MM.1S (cell line): ENCODE data around the gene CPD.
"Not testable (repeated sequence)": the region's sequence is repeated elsewhere in the genome, so short reads cannot be mapped to it uniquely, and the experiment has no call there.

Source experiments
- DNase-seq: peaks from one replicate; pipeline ENCODE4 v3.0.0-alpha.2; 2015
- H2AFZ ChIP-seq: fragments of 300-600 bp; sonication (generic); 2 replicates; pipeline ENCODE4 v1.6.0; 2016; ENCODE audit warnings: antibody characterized with exemption, low read length
- H3F3A ChIP-seq: fragments of 300-600 bp; sonication (generic); 2 replicates; pipeline ENCODE4 v1.6.1; 2016; ENCODE audit warnings: mild to moderate bottlenecking, antibody characterized with exemption, low read length, moderate library complexity, mixed read lengths; ENCODE audit not compliant: insufficient read depth
- H3K27ac ChIP-seq: fragments of 300-600 bp; sonication (generic); 2 replicates; pipeline ENCODE4 v1.5.1; 2016; ENCODE audit warnings: mild to moderate bottlenecking, low read length
- H3K27me3 ChIP-seq: fragments of 300-600 bp; sonication (generic); replicated peaks from 2 replicates; pipeline ENCODE4 v1.6.0; 2016; ENCODE audit warnings: low read length; ENCODE audit not compliant: insufficient read depth
- H3K36me3 ChIP-seq: fragments of 300-600 bp; sonication (generic); replicated peaks from 2 replicates; pipeline ENCODE4 v1.6.1; 2016; ENCODE audit warnings: mild to moderate bottlenecking, low read length, mixed read lengths; ENCODE audit not compliant: insufficient read depth
- H3K4me1 ChIP-seq: fragments of 300-600 bp; sonication (generic); 2 replicates; pipeline ENCODE4 v1.6.1; 2016; ENCODE audit warnings: low read length, mixed read lengths
- H3K4me2 ChIP-seq: fragments of 300-600 bp; sonication (generic); 2 replicates; pipeline ENCODE4 v1.6.0; 2016; ENCODE audit warnings: low read depth, low read length
- H3K4me3 ChIP-seq: fragments of 300-600 bp; sonication (generic); 2 replicates; pipeline ENCODE4 v1.5.1; 2016; ENCODE audit warnings: low read length, mixed read lengths
- H3K79me2 ChIP-seq: fragments of 300-600 bp; sonication (generic); 2 replicates; pipeline ENCODE4 v1.6.1; 2016; ENCODE audit warnings: mixed run types, low read length, mixed read lengths
- H3K9ac ChIP-seq: fragments of 300-600 bp; sonication (generic); 2 replicates; pipeline ENCODE4 v1.6.1; 2016; ENCODE audit warnings: low read length, mixed read lengths
- H3K9me2 ChIP-seq: fragments of 300-600 bp; sonication (generic); replicated peaks from 2 replicates; pipeline ENCODE4 v1.6.1; 2016; ENCODE audit warnings: mild to moderate bottlenecking, low read length, mixed read lengths; ENCODE audit not compliant: insufficient read depth
- H3K9me3 ChIP-seq: fragments of 300-600 bp; sonication (generic); replicated peaks from 2 replicates; pipeline ENCODE4 v1.6.1; 2016; ENCODE audit warnings: mild to moderate bottlenecking, low read length, mixed read lengths; ENCODE audit not compliant: insufficient read depth
- H4K20me1 ChIP-seq: fragments of 300-600 bp; sonication (generic); 2 replicates; pipeline ENCODE4 v1.6.1; 2016; ENCODE audit warnings: mild to moderate bottlenecking, low read length, moderate library complexity, mixed read lengths; ENCODE audit not compliant: insufficient read depth
- EZH2 ChIP-seq: fragments of 300-600 bp; sonication (generic); optimal IDR thresholded peaks from 2 replicates; pipeline ENCODE3; 2017; ENCODE audit warnings: low read depth, mild to moderate bottlenecking, antibody characterized with exemption, low read length, mixed read lengths
- EZH2phosphoT487 ChIP-seq: fragments of 300-600 bp; sonication (generic); IDR thresholded peaks from 2 replicates; pipeline ENCODE4 v1.6.1; 2018; ENCODE audit warnings: antibody characterized with exemption, low read length
- TF ChIP-seq, protein P1 (sequence below): fragments of 300-600 bp; sonication (generic); IDR thresholded peaks from 2 replicates; pipeline ENCODE4 v1.5.1; 2016; ENCODE audit warnings: antibody characterized with exemption, low read length, mixed read lengths

The CPD gene

DNA sequence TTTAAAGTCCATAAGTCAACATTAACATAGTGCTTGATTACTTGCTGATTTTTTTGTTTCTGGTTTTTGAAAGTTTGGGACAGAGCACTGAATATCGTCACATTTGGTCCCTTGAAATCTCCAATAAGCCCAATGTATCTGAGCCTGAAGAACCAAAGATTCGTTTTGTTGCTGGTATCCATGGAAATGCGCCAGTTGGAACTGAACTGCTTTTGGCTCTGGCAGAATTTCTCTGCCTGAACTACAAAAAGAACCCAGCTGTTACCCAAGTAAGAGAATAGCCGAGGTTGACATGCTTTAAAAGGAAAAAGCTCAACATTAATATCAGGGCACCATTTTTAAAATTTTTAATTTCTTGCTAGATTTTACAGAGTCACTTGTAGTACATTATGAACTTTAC is 70.8 kb downstream of the CPD start:
- no peak overlapping the region for H3K27ac ChIP-seq
- H3K36me3 ChIP-seq, result no peaks in the 10 kb centered on the region
- H3F3A ChIP-seq, result no peaks in the 10 kb centered on the region

DNA sequence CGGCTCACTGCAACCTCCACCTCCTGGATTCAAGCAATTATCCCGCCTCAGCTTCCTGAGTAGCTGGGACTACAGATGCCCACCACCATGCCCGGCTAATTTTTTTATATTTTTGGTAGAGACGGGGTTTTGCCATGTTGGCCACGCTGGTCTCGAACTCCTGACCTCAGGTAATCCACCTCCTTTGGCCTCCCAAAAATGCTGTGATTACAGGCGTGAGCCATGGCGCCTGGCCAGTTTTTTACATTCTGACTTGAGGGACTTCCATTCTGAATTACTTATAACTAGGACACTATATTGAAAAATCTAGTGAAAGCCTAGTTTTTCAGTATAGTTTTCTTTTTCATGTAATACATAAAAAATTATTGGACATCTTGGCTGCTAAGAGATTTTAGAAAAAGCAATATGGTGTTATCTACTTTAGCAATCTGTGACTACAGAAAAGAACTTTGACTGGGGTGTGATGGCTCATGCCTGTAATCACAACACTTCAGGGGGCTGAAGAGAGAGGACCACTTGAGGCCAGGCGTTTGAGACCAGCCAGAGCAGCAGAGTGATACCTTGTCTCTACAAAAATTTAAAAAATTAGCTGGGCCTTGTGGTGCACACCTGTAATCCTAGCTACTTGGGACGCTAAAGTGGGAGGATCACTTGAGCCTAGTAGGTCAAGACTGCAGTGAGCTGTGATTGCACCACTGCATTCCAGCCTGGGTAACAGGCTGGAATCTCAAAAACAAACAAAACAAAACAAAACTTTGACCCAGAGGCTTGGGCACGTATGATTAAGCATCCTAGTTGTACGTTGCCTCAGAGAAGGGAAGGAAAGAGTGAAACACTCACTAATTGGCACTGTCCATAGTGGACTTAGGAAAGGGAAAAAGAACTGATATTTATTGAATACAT is 71.6 kb downstream of the CPD start:
- no peak overlapping the region for H2AFZ ChIP-seq
- no peak overlapping the region for H3K4me2 ChIP-seq
- no peak for DNase-seq
- no peaks in the 10 kb centered on the region for H3K9me2 ChIP-seq
- H3F3A ChIP-seq, result no peaks in the 10 kb centered on the region
- no peaks in the 10 kb centered on the region for H3K4me1 ChIP-seq
- no peak overlapping the region for H3K9ac ChIP-seq
- no peak for TF ChIP-seq EZH2phosphoT487
- 0 out of 2 replicates have a peak, but pooled peaks cover 1% of the 10 kb centered on the region for H3K36me3 ChIP-seq
- H3K27me3 ChIP-seq, result no peaks in the 10 kb centered on the region
- no peaks in the 10 kb centered on the region for H3K79me2 ChIP-seq
- H3K4me3 ChIP-seq, result no peak overlapping the region
- H4K20me1 ChIP-seq, result no peaks in the 10 kb centered on the region
- H3K27ac ChIP-seq, result no peak overlapping the region
- H3K9me3 ChIP-seq, result no peaks in the 10 kb centered on the region

More for the DNA sequence above, 70.8 kb downstream of the CPD start:
- Histone ChIP-seq H3K4me3 (no peak overlapping the region), H3K9ac (no peak overlapping the region), H3K9me2 (no peaks in the 10 kb centered on the region), H3K27me3 (no peaks in the 10 kb centered on the region), H3K4me1 (no peaks in the 10 kb centered on the region), H4K20me1 (no peaks in the 10 kb centered on the region), H2AFZ (no peak overlapping the region), H3K4me2 (no peak overlapping the region), H3K79me2 (no peaks in the 10 kb centered on the region), H3K9me3 (no peaks in the 10 kb centered on the region)
- TF ChIP-seq EZH2 (no peak), EZH2phosphoT487 (no peak)
- TF ChIP-seq, protein P1, sequence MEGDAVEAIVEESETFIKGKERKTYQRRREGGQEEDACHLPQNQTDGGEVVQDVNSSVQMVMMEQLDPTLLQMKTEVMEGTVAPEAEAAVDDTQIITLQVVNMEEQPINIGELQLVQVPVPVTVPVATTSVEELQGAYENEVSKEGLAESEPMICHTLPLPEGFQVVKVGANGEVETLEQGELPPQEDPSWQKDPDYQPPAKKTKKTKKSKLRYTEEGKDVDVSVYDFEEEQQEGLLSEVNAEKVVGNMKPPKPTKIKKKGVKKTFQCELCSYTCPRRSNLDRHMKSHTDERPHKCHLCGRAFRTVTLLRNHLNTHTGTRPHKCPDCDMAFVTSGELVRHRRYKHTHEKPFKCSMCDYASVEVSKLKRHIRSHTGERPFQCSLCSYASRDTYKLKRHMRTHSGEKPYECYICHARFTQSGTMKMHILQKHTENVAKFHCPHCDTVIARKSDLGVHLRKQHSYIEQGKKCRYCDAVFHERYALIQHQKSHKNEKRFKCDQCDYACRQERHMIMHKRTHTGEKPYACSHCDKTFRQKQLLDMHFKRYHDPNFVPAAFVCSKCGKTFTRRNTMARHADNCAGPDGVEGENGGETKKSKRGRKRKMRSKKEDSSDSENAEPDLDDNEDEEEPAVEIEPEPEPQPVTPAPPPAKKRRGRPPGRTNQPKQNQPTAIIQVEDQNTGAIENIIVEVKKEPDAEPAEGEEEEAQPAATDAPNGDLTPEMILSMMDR, result no peak
- DNase-seq, result no peak

DNA sequence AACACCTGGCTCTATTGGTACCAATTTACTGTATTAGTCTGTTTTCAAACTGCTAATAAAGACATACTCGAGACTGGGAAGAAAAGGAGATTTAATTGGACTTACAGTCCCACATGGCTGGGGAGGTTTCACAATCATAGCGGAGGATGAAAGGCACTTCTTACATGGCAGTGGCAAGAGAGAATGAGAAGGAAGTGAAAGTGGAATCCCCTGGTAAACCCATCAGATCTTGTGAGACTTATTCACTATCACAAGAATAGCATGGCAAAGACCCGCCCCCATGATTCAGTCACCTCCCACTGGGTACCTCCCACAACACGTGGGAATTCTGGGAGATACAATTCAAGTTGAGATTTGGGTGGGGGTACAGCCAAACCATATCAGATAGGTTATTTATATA is 75.9 kb downstream of the CPD start:
- no peak overlapping the region for H3K9ac ChIP-seq
- no peak overlapping the region for H2AFZ ChIP-seq
- no peak overlapping the region for H3K27ac ChIP-seq
- no peaks in the 10 kb centered on the region for H3K9me3 ChIP-seq
- H3K9me2 ChIP-seq, result no peaks in the 10 kb centered on the region
- H3K4me2 ChIP-seq, result no peak overlapping the region
- no peak for DNase-seq
- 0 out of 2 replicates have a peak, but pooled peaks cover 6% of the 10 kb centered on the region for H3K36me3 ChIP-seq
- no peaks in the 10 kb centered on the region for H4K20me1 ChIP-seq
- H3F3A ChIP-seq, result no peaks in the 10 kb centered on the region
- H3K27me3 ChIP-seq, result no peaks in the 10 kb centered on the region
- H3K4me1 ChIP-seq, result no peaks in the 10 kb centered on the region
- TF ChIP-seq, protein P1, result no peak
- no peak for TF ChIP-seq EZH2phosphoT487
- TF ChIP-seq EZH2, result no peak
- H3K79me2 ChIP-seq, result no peaks in the 10 kb centered on the region
- no peak overlapping the region for H3K4me3 ChIP-seq

- H3K36me3 ChIP-seq, result 0 out of 2 replicates have a peak, but pooled peaks cover 6% of the 10 kb centered on the region
- H3K4me1 ChIP-seq, result no peaks in the 10 kb centered on the region
- no peaks in the 10 kb centered on the region for H3K27me3 ChIP-seq
- no peaks in the 10 kb centered on the region for H3K79me2 ChIP-seq
- no peaks in the 10 kb centered on the region for H3K9me3 ChIP-seq
- TF ChIP-seq EZH2phosphoT487, result no peak
- TF ChIP-seq, protein P1, result no peak
- H3F3A ChIP-seq, result no peaks in the 10 kb centered on the region
- H2AFZ ChIP-seq, result no peak overlapping the region
- H4K20me1 ChIP-seq, result no peaks in the 10 kb centered on the region
- H3K4me2 ChIP-seq, result no peak overlapping the region
- DNase-seq, result no peak
- H3K4me3 ChIP-seq, result no peak overlapping the region
- H3K9ac ChIP-seq, result no peak overlapping the region
- H3K9me2 ChIP-seq, result no peaks in the 10 kb centered on the region
- H3K27ac ChIP-seq, result no peak overlapping the region
Observed at GRCh38 chr17:30458371-30458770, 79.6 kb downstream of the CPD start.

DNA sequence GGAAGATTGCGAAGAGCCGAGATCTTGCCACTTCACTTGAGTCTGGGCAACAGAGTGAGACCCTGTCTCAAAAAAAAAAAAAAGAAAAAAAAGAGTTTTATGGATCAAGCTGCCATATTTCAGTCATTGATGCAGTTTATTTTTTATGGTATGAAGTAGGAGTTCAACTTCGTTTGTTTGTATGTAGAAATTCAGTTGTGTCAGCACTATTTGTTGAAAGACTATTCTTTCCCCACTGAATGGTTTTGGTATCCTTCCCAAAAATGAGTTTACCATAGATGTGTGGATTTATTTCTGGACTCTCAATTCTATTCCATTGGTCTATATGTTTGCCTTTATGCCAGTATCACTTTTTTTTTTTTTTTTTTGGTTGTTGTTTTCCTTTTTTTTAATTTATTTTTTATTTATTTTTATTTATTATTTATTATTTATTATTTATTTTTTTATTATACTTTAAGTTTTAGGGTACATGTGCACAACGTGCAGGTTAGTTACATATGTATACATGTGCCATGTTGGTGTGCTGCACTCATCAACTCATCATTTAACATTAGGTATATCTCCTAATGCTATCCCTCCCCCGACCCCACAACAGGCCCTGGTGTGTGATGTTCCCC is 80.2 kb downstream of the CPD start:
- not testable (repeated sequence) for H3K9me3 ChIP-seq, H4K20me1 ChIP-seq, H2AFZ ChIP-seq, H3K9me2 ChIP-seq, H3K79me2 ChIP-seq, DNase-seq, H3K4me2 ChIP-seq, H3K36me3 ChIP-seq, H3K4me1 ChIP-seq, H3K27ac ChIP-seq, H3F3A ChIP-seq, H3K9ac ChIP-seq, H3K4me3 ChIP-seq, H3K27me3 ChIP-seq
